Measurements from ENCODE around the gene HIRA. TPM values are rescaled to one million over a fixed set of nuclear protein-coding genes. Genes with fewer than 3 reads are reported as not detected.

The HIRA gene
- total RNA-seq, 1 experiment from 2014 or later, result 51.0 TPM

- POLR2A ChIA-PET, result no interaction called here
- Mint-ChIP-seq H3K4me3 (no peak overlapping the region), H3K9me3 (no peaks in the 10 kb centered on the region), H3K27me3 (ENCODE audit: low read depth) (no peaks in the 10 kb centered on the region), H3K4me1 (no peaks in the 10 kb centered on the region), H3K27ac (no peak overlapping the region), H3K36me3 (peaks cover 48% of the 10 kb centered on the region)
- ATAC-seq (no peak), DNase-seq (ENCODE audit: low spot score) (no peak)
- TF ChIP-seq ATF3 (CRISPR knock-in tag; conservative IDR thresholded peaks at IDR 0.05) (no peak), MLX (CRISPR knock-in tag; IDR thresholded peaks at IDR 0.05) (no peak), NR3C1 (CRISPR knock-in tag; conservative IDR thresholded peaks at IDR 0.05; ENCODE audit: low read depth) (no peak), ZNF396 (CRISPR knock-in tag; IDR thresholded peaks at IDR 0.05; ENCODE audit: borderline replicate concordance) (no peak), OVOL2 (CRISPR knock-in tag; IDR thresholded peaks at IDR 0.05; ENCODE audit: borderline replicate concordance) (no peak), USF1 (CRISPR knock-in tag; IDR thresholded peaks at IDR 0.05) (no peak), FOXP4 (CRISPR knock-in tag; IDR thresholded peaks at IDR 0.05) (no peak), ETV6 (CRISPR knock-in tag; IDR thresholded peaks at IDR 0.05) (no peak), ZNF317 (CRISPR knock-in tag; IDR thresholded peaks at IDR 0.05; ENCODE audit: borderline replicate concordance, low read depth) (no peak), NR2C2 (CRISPR knock-in tag; IDR thresholded peaks at IDR 0.05) (no peak), JAZF1 (CRISPR knock-in tag; IDR thresholded peaks at IDR 0.05) (no peak), RORB (CRISPR knock-in tag; IDR thresholded peaks at IDR 0.05) (no peak), ERG (CRISPR knock-in tag; IDR thresholded peaks at IDR 0.05) (no peak), E2F4 (CRISPR knock-in tag; IDR thresholded peaks at IDR 0.05; ENCODE audit: borderline replicate concordance, low read depth) (no peak)
- CTCF ChIA-PET, result no interaction called here
Measured at GRCh38 chr22:19358703-19359553, 72.6 kb downstream of the HIRA start.

GRCh38 chr22:19358195-19358594, 73.3 kb downstream of the HIRA start:
- CTCF ChIA-PET, result no interaction called here

More at GRCh38 chr22:19358195-19358594, 73.3 kb downstream of the HIRA start:
- H3K4me3 Mint-ChIP-seq, result no peak overlapping the region
- DNase-seq (ENCODE audit: low spot score) (no peak), ATAC-seq (no peak)
- H3K4me1 Mint-ChIP-seq, result no peaks in the 10 kb centered on the region
- no peaks in the 10 kb centered on the region for H3K27me3 Mint-ChIP-seq (ENCODE audit: low read depth)
- POLR2A ChIA-PET, result no interaction called here
- H3K9me3 Mint-ChIP-seq, result no peaks in the 10 kb centered on the region
- TF ChIP-seq ZNF532 (CRISPR knock-in tag; IDR thresholded peaks at IDR 0.05; ENCODE audit: borderline replicate concordance) (no peak), FOXJ3 (CRISPR knock-in tag; IDR thresholded peaks at IDR 0.05; ENCODE audit: borderline replicate concordance) (no peak), EMX1 (CRISPR knock-in tag; IDR thresholded peaks at IDR 0.05) (no peak), IRF2 (CRISPR knock-in tag; IDR thresholded peaks at IDR 0.05; ENCODE audit: borderline replicate concordance, low read depth) (no peak), ZNF425 (CRISPR knock-in tag; conservative IDR thresholded peaks at IDR 0.05) (no peak)
- no peak overlapping the region for H3K27ac Mint-ChIP-seq
- H3K36me3 Mint-ChIP-seq, result peaks cover 47% of the 10 kb centered on the region
